ENCODE results near the gene ROCK2. TPM values are rescaled to one million over a fixed set of nuclear protein-coding genes. Genes with fewer than 3 reads are reported as not detected.
"Not testable (repeated sequence)": the region's sequence is repeated elsewhere in the genome, so short reads cannot be mapped to it uniquely, and the experiment has no call there.

The ROCK2 gene
- total RNA-seq, 1 donor from 2014 or later: 20.0 TPM

- no peak for FAIRE-seq
- Histone ChIP-seq H3K4me3 (ENCODE audit: low read depth, low read length) (no peak overlapping the region), H3K27me3 (ENCODE audit: control insufficient read depth, insufficient read depth, low read length) (no peaks in the 10 kb centered on the region), H3K36me3 (ENCODE audit: control insufficient read depth, insufficient read depth, low read length) (no peaks in the 10 kb centered on the region)
- TF ChIP-seq, protein P1, sequence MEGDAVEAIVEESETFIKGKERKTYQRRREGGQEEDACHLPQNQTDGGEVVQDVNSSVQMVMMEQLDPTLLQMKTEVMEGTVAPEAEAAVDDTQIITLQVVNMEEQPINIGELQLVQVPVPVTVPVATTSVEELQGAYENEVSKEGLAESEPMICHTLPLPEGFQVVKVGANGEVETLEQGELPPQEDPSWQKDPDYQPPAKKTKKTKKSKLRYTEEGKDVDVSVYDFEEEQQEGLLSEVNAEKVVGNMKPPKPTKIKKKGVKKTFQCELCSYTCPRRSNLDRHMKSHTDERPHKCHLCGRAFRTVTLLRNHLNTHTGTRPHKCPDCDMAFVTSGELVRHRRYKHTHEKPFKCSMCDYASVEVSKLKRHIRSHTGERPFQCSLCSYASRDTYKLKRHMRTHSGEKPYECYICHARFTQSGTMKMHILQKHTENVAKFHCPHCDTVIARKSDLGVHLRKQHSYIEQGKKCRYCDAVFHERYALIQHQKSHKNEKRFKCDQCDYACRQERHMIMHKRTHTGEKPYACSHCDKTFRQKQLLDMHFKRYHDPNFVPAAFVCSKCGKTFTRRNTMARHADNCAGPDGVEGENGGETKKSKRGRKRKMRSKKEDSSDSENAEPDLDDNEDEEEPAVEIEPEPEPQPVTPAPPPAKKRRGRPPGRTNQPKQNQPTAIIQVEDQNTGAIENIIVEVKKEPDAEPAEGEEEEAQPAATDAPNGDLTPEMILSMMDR (IDR thresholded peaks at IDR 0.05; ENCODE audit: insufficient read depth, low read length, severe bottlenecking): no peak
- no peak for DNase-seq (ENCODE audit: low read depth)
Observed at GRCh38 chr2:11235583-11235982, 108.9 kb downstream of the ROCK2 start.

DNA sequence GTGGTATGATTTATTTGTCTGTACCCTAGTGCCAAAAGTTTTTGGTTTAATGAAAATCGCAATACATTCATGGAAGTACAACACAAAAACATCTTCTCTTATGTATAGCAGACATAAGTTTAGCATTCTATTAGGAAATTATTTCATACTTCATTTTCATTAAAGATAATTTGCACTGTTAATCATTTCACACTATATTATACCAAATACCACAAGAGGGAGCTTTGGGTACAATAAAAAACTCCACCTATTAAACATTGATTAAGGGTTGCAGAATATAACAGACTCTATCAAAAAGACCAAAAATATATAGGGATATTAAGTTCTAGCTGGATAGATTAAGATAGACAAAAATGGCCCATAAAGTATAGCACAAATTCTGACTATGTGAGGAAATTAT, 110.1 kb downstream of the ROCK2 start:
- DNase-seq (ENCODE audit: low read depth) (peak; percentile 17), FAIRE-seq (no peak)
- TF ChIP-seq, protein P1 (IDR thresholded peaks at IDR 0.05; ENCODE audit: insufficient read depth, low read length, severe bottlenecking): no peak
- H3K4me3 ChIP-seq (ENCODE audit: low read depth, low read length): no peak overlapping the region
- H3K27me3 ChIP-seq (ENCODE audit: control insufficient read depth, insufficient read depth, low read length): no peaks in the 10 kb centered on the region
- H3K36me3 ChIP-seq (ENCODE audit: control insufficient read depth, insufficient read depth, low read length): no peaks in the 10 kb centered on the region

GRCh38 chr2:11231193-11231592, 113.2 kb downstream of the ROCK2 start:
- not testable (repeated sequence) for H3K36me3 ChIP-seq (ENCODE audit: control insufficient read depth, insufficient read depth, low read length); H3K27me3 ChIP-seq (ENCODE audit: control insufficient read depth, insufficient read depth, low read length); FAIRE-seq; H3K4me3 ChIP-seq (ENCODE audit: low read depth, low read length); DNase-seq (ENCODE audit: low read depth)

DNA sequence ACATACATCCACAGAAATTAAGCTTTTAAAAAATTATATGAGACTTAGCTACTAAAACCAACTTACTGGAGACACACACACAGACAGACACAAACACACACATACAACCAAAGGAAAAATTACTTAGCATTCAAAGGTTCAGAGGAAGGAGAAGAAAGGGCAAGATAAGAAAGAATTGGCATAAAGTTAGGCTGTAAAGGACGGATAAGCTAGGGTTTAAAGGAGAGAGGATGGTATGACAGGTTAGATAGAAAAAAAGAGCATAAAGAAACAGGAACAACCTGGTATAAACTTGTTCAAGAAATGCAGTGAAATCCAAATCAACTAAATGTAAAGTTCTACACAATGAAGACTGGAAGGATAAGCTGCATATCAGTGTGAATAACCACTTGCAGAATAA, 115.7 kb downstream of the ROCK2 start:
- H3K4me3 ChIP-seq (ENCODE audit: low read depth, low read length): no peak overlapping the region
- peaks cover 1% of the 10 kb centered on the region for H3K36me3 ChIP-seq (ENCODE audit: control insufficient read depth, insufficient read depth, low read length)
- TF ChIP-seq, protein P1 (IDR thresholded peaks at IDR 0.05; ENCODE audit: insufficient read depth, low read length, severe bottlenecking): no peak
- no peak for DNase-seq (ENCODE audit: low read depth)
- FAIRE-seq: no peak
- no peaks in the 10 kb centered on the region for H3K27me3 ChIP-seq (ENCODE audit: control insufficient read depth, insufficient read depth, low read length)

GRCh38 chr2:11227595-11227994, 116.8 kb downstream of the ROCK2 start:
- TF ChIP-seq, protein P1 (IDR thresholded peaks at IDR 0.05; ENCODE audit: insufficient read depth, low read length, severe bottlenecking): no peak
- FAIRE-seq (no peak), DNase-seq (ENCODE audit: low read depth) (no peak)
- peaks cover 1% of the 10 kb centered on the region for H3K36me3 ChIP-seq (ENCODE audit: control insufficient read depth, insufficient read depth, low read length)
- no peaks in the 10 kb centered on the region for H3K27me3 ChIP-seq (ENCODE audit: control insufficient read depth, insufficient read depth, low read length)
- H3K4me3 ChIP-seq (ENCODE audit: low read depth, low read length): no peak overlapping the region

DNA sequence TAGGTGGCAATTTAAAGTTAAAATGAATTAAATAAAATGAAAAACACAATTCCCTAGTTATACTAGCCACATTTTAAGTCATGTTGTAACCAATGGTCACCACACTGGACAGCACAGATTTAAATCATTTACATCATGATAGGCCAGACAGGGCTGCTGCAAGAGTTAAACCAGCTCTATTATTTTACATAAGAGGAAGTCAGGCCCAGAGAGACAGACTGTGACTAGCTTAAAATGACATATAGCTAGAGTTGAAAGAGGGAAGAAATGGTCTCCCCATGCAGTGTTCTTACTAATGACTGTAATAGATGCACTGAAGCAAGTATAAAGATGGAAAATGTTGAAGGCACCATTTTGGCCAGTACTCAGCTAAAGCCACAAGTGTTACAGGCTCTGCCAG, 119.5 kb downstream of the ROCK2 start:
- Histone ChIP-seq H3K27me3 (ENCODE audit: control insufficient read depth, insufficient read depth, low read length) (no peaks in the 10 kb centered on the region), H3K36me3 (ENCODE audit: control insufficient read depth, insufficient read depth, low read length) (peaks cover 3% of the 10 kb centered on the region), H3K4me3 (ENCODE audit: low read depth, low read length) (no peak overlapping the region)
- TF ChIP-seq, protein P1 (IDR thresholded peaks at IDR 0.05; ENCODE audit: insufficient read depth, low read length, severe bottlenecking): no peak
- no peak for FAIRE-seq
- DNase-seq (ENCODE audit: low read depth): no peak

Measured in bronchial epithelial cell (primary cell).